Type B pancreatic cell (in vitro differentiated cells): Measurements from ENCODE around the gene MYO3B. TPM values are rescaled to one million over a fixed set of nuclear protein-coding genes. Genes with fewer than 3 reads are reported as not detected.

Source experiments
- DNase-seq: peaks from one replicate; pipeline ENCODE4 v3.0.0; 2021; ENCODE audit warnings: mixed read lengths; ENCODE audit not compliant: unreplicated experiment; ENCODE audit errors: extremely low spot score
- H3K27ac Mint-ChIP-seq: 2 replicates; pipeline ENCODE4 v1.8.0; 2021; ENCODE audit warnings: mild to moderate bottlenecking, mixed read lengths
- H3K27me3 Mint-ChIP-seq: 2 replicates; pipeline ENCODE4 v1.8.0; 2021; ENCODE audit warnings: mixed read lengths
- H3K36me3 Mint-ChIP-seq: 2 replicates; pipeline ENCODE4 v1.8.0; 2021; ENCODE audit warnings: mixed read lengths
- H3K4me1 Mint-ChIP-seq: one replicate; pipeline ENCODE4 v1.8.0; 2021; ENCODE audit warnings: mixed read lengths; ENCODE audit not compliant: unreplicated experiment
- H3K4me3 Mint-ChIP-seq: 2 replicates; pipeline ENCODE4 v1.8.0; 2021; ENCODE audit warnings: mild to moderate bottlenecking, mixed read lengths
- H3K9me3 Mint-ChIP-seq: 2 replicates; pipeline ENCODE4 v1.8.0; 2021; ENCODE audit warnings: mixed read lengths
- CTCF ChIP-seq: fragments of 200-600 bp; sonication (generic); conservative IDR thresholded peaks from 2 replicates; pipeline ENCODE4 v1.5.0; 2021; ENCODE audit warnings: antibody characterized with exemption, mild to moderate bottlenecking
- long read RNA-seq: library from polyadenylated mRNA; unstranded; transcript quantifications from one replicate; pipeline ENCODE4 v2.0.0, GENCODE V29; 2020
- total RNA-seq: library from RNA; stranded (reverse); gene quantifications from 2 replicates; pipeline ENCODE4 v1.2.1, GENCODE V29; 2021; ENCODE audit warnings: low replicate concordance

Gene MYO3B
- 0.46 and 1.2 TPM in 2 replicates for total RNA-seq
- long read RNA-seq, result 0 reads

DNA sequence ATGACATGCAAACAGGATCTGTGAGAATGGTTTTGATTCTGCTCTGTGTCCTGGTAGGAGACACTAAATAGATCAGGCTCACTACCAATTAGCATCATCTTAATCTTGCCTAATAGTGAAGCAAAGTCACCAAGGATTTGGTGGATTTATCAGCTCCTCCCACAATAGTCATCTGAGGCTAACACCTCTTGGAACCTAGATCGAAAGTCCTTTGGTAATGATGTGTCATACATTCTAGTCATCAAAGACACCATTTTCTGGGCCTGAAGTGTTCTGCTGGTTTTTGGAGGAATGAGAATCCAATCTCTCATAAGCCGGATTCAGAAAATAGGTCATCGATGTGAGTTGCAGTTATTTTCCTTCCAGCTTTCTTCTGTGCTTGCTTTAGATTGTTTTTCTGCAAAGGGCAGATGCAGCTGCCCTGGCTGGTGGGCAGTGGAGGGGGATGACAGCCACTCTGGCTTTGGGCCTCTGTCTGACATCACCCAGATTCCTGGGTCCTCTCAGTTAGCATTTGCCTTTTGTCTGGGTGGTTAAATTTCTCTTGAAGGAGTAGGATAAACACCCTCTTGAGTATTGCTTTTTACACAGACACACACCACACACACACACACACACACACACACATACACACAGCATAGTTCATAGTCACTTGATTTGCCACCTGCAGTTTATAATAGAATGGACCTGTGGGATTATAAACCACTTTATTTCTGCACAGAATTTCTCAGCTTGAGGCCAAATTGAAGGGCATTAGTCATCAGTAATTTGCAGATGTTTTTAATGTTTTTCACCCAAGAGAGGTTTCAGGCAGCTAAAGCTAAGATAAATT lies at the start of gene MYO3B:
TSS of gene MYO3B (plus strand) at position 198 of the 832 bp plus-strand sequence. CDS start at position 339, 141 bp downstream.
- no peak for TF ChIP-seq CTCF
- Mint-ChIP-seq H3K4me3 (no peak within 1 kb of the TSS), H3K4me1 (peaks cover 39% of the 10 kb centered on the region), H3K27me3 (no peaks in the 10 kb centered on the region), H3K27ac (no peak within 1 kb of the TSS), H3K9me3 (no peaks in the 10 kb centered on the region), H3K36me3 (no peaks in the 10 kb centered on the region)
- no peak for DNase-seq

DNA sequence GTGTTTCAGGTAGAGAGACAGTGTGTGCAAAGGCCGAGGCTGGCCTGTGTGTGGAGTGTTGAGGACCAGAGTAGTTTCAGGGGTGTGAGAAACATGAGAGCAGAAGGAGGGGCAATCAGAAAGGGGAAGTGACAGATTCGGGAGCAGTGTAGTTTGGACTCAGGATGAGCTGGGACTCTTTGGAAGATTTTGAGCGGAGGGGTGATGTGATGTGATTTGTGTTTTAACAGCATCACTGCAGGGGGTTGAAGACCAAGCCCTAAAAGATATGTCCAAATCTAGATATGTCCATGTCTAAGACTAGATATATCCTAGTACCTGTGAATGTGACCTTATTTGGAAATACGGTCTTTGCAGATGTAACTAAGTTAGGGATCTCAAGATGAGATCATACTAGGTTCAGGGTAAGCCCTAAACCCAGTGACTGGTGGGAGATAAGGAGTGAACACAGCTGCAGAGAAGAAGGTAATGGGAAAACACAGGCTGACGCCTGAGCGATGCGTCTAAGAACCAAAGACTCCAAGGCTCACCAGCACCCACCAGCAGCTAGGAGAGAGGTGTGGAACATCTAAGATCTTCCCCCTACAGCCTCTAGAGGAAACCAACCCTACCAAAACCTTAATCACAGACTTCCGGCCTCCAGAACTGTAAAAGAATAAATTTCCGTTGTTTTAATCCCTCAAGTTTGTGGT lies 38.5 kb upstream of the MYO3B start:
- Mint-ChIP-seq H3K27me3 (peaks cover 4% of the 10 kb centered on the region), H3K27ac (no peak overlapping the region), H3K9me3 (peaks cover 2% of the 10 kb centered on the region), H3K36me3 (no peaks in the 10 kb centered on the region), H3K4me3 (no peak overlapping the region), H3K4me1 (peaks cover 13% of the 10 kb centered on the region)
- TF ChIP-seq CTCF, result no peak
- no peak for DNase-seq

GRCh38 chr2:170140561-170140960 lies 37.4 kb upstream of the MYO3B start:
- no peak for TF ChIP-seq CTCF
- H3K27ac Mint-ChIP-seq, result no peak overlapping the region
- peaks cover 14% of the 10 kb centered on the region for H3K4me1 Mint-ChIP-seq
- DNase-seq, result no peak
- no peak overlapping the region for H3K4me3 Mint-ChIP-seq
- H3K9me3 Mint-ChIP-seq, result no peaks in the 10 kb centered on the region
- H3K36me3 Mint-ChIP-seq, result no peaks in the 10 kb centered on the region
- H3K27me3 Mint-ChIP-seq, result peaks cover 4% of the 10 kb centered on the region

- DNase-seq, result no peak
- H3K27ac Mint-ChIP-seq, result no peak overlapping the region
- H3K9me3 Mint-ChIP-seq, result no peaks in the 10 kb centered on the region
- no peak for TF ChIP-seq CTCF
- H3K36me3 Mint-ChIP-seq, result no peaks in the 10 kb centered on the region
- peaks cover 4% of the 10 kb centered on the region for H3K27me3 Mint-ChIP-seq
- H3K4me1 Mint-ChIP-seq, result peaks cover 17% of the 10 kb centered on the region
- no peak overlapping the region for H3K4me3 Mint-ChIP-seq
Measured at GRCh38 chr2:170141865-170142264, 36.1 kb upstream of the MYO3B start.

GRCh38 chr2:170142502-170142901 lies 35.4 kb upstream of the MYO3B start:
- H3K9me3 Mint-ChIP-seq, result no peaks in the 10 kb centered on the region
- no peak for DNase-seq
- no peak for TF ChIP-seq CTCF
- no peak overlapping the region for H3K27ac Mint-ChIP-seq
- H3K4me3 Mint-ChIP-seq, result no peak overlapping the region
- peaks cover 4% of the 10 kb centered on the region for H3K27me3 Mint-ChIP-seq
- peaks cover 17% of the 10 kb centered on the region for H3K4me1 Mint-ChIP-seq
- H3K36me3 Mint-ChIP-seq, result no peaks in the 10 kb centered on the region
